Measurements from ENCODE around the gene CNN1. TPM values are rescaled to one million over a fixed set of nuclear protein-coding genes. Genes with fewer than 3 reads are reported as not detected.

Gene CNN1
- total and polyA plus RNA-seq, 2 of the 13 experiments (the other 11 are each of a cell fraction or from before 2014, with no cell fraction given): 0.70 to 1.1 TPM

DNA sequence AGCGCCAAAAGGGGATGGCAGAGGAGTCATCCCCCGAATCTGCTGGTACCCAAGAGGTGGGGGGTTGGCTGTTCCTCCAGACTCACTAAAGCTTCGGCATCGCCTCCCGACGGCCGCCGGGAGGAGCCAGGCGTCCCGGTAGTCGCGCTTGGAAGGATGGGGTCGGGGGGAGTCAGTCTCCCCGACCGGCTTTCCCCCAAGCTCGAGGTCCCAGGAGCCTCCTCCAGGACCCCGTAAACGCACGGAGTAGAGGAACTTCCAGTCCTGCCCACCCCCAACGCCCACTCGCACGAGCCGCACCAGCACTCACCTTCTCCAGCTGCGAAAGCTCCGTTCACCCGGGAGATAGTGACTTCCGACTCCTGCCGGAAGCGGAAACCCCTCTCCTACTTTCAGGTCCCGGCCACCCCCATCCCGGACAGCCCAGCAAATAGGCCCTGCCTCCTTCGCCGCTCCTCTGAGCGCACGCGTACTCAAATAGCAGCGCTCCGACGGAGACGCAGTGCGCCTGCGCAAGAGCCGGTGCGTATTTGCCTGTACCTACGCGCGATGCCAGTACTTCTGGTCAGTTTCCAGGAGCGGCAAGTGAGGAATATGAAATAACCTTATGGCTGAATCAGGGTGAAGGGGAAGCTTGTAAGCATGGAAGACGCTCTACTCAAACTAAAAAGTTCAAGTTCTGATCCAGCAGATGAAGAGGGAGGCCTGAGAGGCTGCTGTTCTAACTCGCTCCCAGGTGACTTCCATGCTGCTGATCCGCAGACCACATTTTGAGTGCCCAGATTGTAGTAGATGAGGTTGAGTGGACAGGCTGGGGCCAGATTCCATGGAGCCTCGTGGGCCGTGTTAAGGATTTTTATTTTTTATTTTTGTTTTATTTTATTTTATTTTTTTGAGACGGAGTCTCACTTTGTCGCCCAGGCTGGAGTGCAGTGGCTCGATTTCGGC, 20.5 kb downstream of the CNN1 start, which contains the start of gene ELOF1 (continued):
- TF ChIP-seq, protein P1, sequence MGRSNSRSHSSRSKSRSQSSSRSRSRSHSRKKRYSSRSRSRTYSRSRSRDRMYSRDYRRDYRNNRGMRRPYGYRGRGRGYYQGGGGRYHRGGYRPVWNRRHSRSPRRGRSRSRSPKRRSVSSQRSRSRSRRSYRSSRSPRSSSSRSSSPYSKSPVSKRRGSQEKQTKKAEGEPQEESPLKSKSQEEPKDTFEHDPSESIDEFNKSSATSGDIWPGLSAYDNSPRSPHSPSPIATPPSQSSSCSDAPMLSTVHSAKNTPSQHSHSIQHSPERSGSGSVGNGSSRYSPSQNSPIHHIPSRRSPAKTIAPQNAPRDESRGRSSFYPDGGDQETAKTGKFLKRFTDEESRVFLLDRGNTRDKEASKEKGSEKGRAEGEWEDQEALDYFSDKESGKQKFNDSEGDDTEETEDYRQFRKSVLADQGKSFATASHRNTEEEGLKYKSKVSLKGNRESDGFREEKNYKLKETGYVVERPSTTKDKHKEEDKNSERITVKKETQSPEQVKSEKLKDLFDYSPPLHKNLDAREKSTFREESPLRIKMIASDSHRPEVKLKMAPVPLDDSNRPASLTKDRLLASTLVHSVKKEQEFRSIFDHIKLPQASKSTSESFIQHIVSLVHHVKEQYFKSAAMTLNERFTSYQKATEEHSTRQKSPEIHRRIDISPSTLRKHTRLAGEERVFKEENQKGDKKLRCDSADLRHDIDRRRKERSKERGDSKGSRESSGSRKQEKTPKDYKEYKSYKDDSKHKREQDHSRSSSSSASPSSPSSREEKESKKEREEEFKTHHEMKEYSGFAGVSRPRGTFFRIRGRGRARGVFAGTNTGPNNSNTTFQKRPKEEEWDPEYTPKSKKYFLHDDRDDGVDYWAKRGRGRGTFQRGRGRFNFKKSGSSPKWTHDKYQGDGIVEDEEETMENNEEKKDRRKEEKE (IDR thresholded peaks at IDR 0.05): no peak
- TF ChIP-seq PCBP2 (optimal IDR thresholded peaks at IDR 0.05; ENCODE audit: low read depth, low read length, poor library complexity, severe bottlenecking): no peak
- TF ChIP-seq, protein P2, sequence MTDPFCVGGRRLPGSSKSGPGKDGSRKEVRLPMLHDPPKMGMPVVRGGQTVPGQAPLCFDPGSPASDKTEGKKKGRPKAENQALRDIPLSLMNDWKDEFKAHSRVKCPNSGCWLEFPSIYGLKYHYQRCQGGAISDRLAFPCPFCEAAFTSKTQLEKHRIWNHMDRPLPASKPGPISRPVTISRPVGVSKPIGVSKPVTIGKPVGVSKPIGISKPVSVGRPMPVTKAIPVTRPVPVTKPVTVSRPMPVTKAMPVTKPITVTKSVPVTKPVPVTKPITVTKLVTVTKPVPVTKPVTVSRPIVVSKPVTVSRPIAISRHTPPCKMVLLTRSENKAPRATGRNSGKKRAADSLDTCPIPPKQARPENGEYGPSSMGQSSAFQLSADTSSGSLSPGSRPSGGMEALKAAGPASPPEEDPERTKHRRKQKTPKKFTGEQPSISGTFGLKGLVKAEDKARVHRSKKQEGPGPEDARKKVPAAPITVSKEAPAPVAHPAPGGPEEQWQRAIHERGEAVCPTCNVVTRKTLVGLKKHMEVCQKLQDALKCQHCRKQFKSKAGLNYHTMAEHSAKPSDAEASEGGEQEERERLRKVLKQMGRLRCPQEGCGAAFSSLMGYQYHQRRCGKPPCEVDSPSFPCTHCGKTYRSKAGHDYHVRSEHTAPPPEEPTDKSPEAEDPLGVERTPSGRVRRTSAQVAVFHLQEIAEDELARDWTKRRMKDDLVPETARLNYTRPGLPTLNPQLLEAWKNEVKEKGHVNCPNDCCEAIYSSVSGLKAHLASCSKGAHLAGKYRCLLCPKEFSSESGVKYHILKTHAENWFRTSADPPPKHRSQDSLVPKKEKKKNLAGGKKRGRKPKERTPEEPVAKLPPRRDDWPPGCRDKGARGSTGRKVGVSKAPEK (CRISPR knock-in tag; IDR thresholded peaks at IDR 0.05; ENCODE audit: borderline replicate concordance): no peak
- no peak for TF ChIP-seq ZNF615 (CRISPR knock-in tag; IDR thresholded peaks at IDR 0.05; ENCODE audit: borderline replicate concordance)
- TF ChIP-seq, protein P3, sequence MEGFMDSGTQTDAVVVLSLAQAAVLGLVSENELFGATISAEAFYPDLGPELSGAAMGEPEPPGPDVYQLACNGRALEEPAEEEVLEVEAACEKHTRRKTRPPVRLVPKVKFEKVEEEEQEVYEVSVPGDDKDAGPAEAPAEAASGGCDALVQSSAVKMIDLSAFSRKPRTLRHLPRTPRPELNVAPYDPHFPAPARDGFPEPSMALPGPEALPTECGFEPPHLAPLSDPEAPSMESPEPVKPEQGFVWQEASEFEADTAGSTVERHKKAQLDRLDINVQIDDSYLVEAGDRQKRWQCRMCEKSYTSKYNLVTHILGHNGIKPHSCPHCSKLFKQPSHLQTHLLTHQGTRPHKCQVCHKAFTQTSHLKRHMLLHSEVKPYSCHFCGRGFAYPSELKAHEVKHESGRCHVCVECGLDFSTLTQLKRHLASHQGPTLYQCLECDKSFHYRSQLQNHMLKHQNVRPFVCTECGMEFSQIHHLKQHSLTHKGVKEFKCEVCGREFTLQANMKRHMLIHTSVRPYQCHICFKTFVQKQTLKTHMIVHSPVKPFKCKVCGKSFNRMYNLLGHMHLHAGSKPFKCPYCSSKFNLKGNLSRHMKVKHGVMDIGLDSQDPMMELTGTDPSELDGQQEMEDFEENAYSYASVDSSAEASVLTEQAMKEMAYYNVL (CRISPR knock-in tag; IDR thresholded peaks at IDR 0.05; ENCODE audit: borderline replicate concordance): peak; percentile 52; the same call in 1 of the 2 replicates
- TF ChIP-seq ZBTB1 (CRISPR knock-in tag; IDR thresholded peaks at IDR 0.05; ENCODE audit: borderline replicate concordance): no peak
- no peak for TF ChIP-seq ZBTB7A (CRISPR knock-in tag; IDR thresholded peaks at IDR 0.05)
- no peak for TF ChIP-seq ETV6 (CRISPR knock-in tag; conservative IDR thresholded peaks at IDR 0.05)
- no peak for TF ChIP-seq ZNF879 (CRISPR knock-in tag; IDR thresholded peaks at IDR 0.05)
- TF ChIP-seq, protein P4, sequence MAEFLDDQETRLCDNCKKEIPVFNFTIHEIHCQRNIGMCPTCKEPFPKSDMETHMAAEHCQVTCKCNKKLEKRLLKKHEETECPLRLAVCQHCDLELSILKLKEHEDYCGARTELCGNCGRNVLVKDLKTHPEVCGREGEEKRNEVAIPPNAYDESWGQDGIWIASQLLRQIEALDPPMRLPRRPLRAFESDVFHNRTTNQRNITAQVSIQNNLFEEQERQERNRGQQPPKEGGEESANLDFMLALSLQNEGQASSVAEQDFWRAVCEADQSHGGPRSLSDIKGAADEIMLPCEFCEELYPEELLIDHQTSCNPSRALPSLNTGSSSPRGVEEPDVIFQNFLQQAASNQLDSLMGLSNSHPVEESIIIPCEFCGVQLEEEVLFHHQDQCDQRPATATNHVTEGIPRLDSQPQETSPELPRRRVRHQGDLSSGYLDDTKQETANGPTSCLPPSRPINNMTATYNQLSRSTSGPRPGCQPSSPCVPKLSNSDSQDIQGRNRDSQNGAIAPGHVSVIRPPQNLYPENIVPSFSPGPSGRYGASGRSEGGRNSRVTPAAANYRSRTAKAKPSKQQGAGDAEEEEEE (CRISPR knock-in tag; IDR thresholded peaks at IDR 0.05; ENCODE audit: borderline replicate concordance): no peak
- TF ChIP-seq ATF7-NPFF (CRISPR knock-in tag; IDR thresholded peaks at IDR 0.05; ENCODE audit: low read depth): no peak
- TF ChIP-seq, protein P5, sequence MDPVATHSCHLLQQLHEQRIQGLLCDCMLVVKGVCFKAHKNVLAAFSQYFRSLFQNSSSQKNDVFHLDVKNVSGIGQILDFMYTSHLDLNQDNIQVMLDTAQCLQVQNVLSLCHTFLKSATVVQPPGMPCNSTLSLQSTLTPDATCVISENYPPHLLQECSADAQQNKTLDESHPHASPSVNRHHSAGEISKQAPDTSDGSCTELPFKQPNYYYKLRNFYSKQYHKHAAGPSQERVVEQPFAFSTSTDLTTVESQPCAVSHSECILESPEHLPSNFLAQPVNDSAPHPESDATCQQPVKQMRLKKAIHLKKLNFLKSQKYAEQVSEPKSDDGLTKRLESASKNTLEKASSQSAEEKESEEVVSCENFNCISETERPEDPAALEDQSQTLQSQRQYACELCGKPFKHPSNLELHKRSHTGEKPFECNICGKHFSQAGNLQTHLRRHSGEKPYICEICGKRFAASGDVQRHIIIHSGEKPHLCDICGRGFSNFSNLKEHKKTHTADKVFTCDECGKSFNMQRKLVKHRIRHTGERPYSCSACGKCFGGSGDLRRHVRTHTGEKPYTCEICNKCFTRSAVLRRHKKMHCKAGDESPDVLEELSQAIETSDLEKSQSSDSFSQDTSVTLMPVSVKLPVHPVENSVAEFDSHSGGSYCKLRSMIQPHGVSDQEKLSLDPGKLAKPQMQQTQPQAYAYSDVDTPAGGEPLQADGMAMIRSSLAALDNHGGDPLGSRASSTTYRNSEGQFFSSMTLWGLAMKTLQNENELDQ (CRISPR knock-in tag; IDR thresholded peaks at IDR 0.05; ENCODE audit: borderline replicate concordance): no peak
- no peak for TF ChIP-seq ZNF124 (CRISPR knock-in tag; IDR thresholded peaks at IDR 0.05)
- no peak for TF ChIP-seq PAWR (CRISPR knock-in tag; IDR thresholded peaks at IDR 0.05; ENCODE audit: borderline replicate concordance)
- 0 out of 2 replicates have a peak, but pooled peaks have one; percentile 23 for TF ChIP-seq KMT2A (CRISPR knock-in tag; IDR thresholded peaks at IDR 0.05)

All from HepG2 (cell line).